Nucleus accumbens (tissue), 56 donors: ENCODE measurements around the gene CYB561A3.
A peak's percentile ranks its signal among the peaks of the same experiment; 100 is the strongest.
"Not testable (repeated sequence)": the region's sequence is repeated elsewhere in the genome, so short reads cannot be mapped to it uniquely, and the experiment has no call there.

Experiments used
- DNase-seq, 56 donors: peaks; one replicate each; lab custom pipeline; 2025; lab: John Stamatoyannopoulos, UW

CYB561A3 gene, protein sequence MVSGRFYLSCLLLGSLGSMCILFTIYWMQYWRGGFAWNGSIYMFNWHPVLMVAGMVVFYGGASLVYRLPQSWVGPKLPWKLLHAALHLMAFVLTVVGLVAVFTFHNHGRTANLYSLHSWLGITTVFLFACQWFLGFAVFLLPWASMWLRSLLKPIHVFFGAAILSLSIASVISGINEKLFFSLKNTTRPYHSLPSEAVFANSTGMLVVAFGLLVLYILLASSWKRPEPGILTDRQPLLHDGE

DNA sequence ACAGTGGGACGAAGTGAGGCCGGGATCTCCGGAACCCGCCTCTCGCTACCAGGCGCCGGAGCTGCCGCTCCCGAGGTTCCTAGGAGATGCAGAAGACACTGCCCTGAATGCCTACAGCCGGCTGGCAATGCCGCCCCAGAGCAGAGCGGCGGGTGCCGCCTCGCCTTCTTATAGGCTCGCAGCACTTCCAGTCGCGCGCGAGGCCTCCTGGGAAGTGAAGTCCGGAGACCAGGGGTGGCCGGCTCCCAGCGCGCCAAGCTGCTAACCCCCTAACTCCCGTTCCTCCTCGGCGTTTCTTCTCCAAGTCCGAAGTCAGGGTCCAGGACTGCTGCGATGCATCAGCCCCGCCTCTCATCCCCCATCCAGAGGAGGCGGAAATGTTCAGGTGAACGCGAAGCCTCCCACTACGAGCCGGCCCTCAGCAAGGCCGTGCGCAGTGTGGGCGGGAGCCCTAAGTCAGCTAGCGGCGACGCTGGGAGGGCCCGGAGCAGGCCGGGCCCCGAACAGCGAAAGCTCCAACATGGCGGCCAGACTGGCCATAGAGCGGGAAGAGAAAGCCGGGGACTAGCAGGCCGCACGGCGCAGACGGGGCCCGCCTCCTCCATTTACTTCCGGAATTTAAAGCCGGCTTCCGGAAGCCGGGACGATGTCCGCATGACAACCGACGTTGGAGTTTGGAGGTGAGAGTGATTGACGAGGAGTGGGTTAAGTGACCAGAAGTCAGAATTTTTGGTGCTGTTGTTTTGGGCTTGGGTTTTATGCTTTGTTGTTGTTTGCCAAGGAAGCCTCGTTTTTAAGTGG lies at the start of gene CYB561A3, which contains the start of gene TMEM138:
Gene CYB561A3 (minus strand): TSS at position 142 of the 801 bp plus-strand sequence. CDS start 5,169 bp downstream, outside the sequence.
Gene TMEM138 (plus strand): TSS at position 634 of the 801 bp plus-strand sequence. CDS start 2,017 bp downstream, outside the sequence.
- peak; percentile 54 to 97 (median 92) for DNase-seq

DNA sequence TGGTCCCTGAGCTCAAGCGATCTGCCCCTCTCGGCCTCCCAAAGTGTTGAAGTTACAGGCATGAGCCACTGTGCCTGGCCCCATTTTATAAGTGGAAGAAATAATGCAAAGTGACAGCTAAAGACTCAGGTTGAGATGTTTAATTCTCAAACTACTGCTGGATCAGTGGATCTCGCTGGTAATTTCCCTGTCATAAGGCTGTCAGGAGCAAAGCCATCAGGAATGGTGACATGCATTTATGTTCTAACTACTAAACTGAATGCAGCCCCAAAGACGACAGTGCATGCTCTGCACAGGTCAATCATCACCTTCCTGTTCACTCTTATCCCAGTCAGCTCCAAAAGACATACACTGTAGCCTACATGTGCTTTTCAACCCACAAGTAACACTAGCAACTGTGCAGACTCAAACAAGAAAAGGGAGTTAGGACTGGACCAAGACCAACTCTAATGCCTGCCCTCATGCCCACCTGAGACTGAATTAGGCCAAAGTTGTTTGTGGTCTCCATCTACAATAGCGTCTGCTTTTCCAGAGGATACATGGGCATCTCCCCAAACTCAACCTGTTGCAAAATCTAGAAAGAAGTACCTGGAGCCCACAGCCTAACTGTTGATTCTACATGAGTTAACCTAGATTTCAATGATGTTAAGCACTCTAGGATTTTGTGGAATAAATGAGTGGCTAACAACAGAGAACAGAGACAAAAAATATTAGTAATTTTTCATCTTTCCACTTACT lies 45.5 kb upstream of the CYB561A3 start:
- no peak for DNase-seq

DNA sequence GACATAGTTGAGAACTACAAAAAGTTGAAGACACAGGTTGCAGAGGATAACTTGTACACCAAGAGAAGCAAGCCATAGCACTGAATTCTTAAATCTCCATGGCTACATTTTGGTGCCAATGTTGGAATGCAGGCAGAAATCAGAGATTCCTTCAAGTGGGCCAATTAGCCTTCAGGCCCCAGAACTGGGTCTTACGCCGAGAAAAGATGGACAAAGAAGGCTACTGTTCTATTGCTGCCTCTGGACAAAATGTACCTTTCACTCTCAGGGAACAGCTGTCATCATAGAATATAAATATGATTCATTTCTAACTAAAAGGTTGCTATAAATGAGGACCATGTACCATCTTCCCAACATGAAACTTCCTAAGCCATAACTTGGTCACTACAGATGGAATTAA lies 44.4 kb upstream of the CYB561A3 start:
- peak in 11 of 56 donors; percentile 7 to 50 (median 23) for DNase-seq

DNA sequence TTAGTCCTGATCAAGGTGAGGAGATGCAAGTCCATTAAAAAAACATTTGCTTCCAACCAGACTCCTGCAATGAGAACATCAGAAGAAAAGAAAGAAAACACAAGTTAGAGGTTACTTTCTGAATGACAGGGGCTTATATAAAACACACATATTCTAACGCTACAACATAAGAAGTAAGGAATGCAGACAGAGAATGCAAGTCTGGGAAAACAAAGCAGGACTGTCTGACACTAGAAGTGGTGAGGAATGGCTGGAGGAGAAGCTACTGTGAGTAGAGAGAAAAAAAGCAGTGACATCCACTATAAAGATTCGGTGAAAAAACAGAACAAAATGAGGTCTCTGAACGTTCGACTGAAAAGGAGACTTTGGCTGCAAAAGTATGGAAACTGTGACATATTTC lies 43.0 kb upstream of the CYB561A3 start:
- no peak for DNase-seq

DNA sequence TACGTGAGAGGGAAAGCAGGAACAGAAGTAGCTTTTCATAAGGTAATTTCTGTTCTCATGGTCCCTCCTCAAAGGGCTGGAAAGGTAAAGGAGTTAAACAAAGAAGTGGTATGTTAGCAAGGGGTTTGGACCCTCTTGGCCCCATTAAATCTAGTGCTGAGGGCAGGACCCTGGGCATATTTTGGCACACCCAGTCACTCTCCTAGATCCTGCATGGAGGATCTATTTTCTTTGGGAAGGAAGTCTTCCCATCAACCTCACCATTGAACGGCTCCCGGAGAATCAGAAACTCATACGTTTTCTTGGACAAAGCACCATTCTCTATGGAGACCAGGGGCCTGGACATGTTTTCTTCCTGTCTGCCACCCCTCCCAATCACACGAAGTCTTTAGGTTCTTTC lies 42.4 kb upstream of the CYB561A3 start:
- DNase-seq = no peak

DNA sequence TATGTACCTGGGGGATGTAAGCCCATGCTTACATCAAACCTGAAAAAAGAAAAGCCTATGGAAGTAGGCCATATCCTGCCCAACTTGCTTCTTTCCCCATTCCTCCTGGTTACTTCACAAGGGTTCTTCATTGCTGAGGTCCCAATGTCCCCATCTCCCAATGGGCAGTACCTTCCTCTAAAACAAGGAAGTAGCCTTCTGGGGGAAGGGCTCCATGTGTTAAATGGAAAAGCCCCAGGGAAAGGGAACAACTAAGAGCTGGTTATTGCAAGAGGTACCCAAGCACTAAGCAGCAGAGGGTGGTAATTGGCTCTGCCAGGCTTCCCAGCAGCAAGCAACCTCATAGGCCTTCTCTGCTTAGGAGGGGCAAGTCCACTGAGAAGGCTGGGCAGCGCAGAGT lies 42.0 kb upstream of the CYB561A3 start:
- no peak for DNase-seq

DNA sequence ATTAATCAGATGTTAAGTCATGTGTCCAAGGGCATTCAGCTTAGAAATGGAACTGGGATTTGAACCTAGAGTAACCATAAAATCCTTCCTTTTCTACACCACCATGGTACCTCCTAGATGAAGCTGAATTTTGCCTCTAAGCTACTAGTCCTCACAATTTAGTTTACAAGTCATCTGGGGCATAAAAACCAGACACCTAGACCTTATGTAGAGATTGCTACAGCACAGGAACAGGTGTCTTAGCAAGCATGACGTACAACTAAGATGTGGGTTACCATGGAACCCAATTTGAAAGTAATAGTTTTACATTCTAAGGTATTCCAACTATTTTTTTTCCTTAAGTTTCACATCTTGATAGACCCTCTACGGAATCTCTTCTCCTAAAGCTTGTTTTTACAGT lies 39.9 kb upstream of the CYB561A3 start:
- DNase-seq = no peak

DNA sequence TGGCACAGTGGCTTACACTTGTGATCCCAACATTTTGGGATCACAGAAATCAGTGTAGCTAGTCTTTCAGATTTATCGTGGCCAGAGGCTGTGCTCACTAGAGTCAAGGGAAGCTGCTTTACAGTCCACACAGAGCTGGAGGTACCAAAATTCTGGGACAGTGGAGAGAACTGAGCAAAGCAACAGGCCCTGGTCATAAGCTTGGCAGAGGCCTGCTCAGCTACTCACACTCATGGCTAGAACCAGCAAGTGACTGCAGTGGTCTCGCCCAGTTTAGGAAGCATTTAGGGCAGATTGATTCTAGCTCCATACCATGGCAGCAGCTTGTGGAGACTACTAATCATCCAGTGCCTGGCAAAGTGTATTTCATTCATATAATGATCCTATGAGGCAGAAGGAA lies 39.5 kb upstream of the CYB561A3 start:
- no peak for DNase-seq

DNA sequence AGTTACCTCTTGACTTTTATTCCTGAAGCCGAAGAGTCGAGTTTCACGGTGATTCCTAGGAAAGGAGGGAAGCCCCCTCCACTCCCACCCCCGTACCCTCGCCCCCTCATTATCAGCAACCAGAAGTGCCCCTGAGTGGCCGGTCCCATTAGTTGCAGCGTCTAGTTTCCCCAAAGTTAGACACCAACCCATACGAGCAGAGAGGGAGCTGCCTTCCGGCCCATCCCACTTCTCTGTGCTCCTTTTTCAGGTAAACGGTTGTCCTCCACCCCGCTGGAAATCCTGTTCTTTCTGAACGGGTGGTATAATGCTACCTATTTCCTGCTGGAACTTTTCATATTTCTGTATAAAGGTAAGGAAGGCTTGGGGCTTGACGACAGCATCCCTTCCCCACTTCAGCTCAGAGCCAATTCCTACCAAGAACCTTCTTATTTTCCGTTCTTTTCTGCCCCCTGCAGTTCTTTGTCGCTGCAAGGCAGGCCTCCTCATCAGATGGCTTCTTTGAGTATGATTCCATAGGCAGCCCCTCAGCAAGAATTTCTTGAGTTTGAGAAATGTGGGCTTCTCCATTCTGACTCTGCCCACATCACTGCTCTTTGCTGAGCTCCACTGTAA lies 31.4 kb upstream of the CYB561A3 start:
- DNase-seq = peak in 10 of 56 donors; percentile 5 to 48 (median 22)

DNA sequence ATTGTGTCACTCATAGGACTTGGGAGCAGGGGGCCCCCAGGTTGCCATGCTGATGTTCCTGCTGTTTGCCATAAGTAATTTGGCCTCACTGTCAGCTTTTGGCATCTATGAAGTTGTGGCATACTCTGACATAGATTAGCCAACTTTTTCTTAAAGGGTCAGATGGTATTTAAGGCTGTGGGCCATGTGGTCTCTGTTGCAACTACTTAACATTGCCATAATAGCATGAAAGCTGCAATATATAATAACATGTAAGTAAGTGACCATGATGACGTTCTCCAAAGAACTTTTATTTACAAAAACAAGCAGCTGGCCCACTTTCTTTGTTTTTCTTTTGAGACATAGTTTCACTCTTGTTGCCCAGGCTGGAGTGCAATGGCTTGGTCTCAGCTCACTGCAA lies 28.5 kb upstream of the CYB561A3 start:
- DNase-seq = no peak

DNA sequence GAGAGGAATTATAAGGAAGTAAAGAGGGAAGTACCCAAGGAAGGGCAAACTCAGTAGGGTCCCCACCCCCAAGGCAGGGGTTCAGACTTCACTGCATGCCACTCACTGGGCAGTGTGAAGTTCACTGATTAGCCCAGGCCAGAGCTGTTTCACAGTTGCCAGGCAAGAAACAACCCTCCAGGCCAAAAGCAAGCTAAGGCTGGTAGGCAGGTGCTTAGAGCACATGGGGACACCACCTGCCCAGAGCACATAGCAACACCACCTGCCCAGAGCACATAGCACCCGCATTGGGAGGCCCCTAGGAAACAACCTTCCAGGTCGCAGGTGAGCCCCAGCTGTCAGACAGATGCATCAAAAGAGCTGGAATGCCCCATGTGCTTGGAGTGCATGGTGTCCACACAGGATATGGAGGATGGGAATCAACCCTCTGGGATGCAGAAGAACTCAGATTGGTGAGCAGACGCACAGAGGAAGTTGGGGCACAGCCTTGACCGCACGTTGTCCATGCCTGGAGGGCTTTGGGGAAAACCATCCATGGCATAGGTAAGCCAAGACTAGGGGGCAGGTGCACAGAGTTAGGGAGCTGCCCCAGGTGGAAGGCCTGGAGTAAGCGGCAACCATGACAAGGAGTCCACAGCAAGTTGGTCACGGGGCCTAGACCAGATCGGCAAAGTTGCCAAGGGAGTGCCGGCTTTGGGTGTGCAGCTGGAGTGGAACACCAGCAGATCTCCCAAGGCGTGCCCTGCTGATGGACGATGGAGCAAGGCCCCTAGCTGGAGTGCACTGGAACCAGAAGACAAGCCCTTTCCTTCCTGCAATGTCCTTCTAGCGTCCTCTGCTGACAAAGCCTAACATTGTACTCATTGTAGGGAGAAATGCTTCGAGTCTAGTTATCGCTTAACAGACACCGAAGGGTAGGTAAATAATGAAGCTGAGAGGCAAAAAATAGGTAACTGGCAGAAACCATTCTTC lies 22.9 kb upstream of the CYB561A3 start:
- no peak for DNase-seq

DNA sequence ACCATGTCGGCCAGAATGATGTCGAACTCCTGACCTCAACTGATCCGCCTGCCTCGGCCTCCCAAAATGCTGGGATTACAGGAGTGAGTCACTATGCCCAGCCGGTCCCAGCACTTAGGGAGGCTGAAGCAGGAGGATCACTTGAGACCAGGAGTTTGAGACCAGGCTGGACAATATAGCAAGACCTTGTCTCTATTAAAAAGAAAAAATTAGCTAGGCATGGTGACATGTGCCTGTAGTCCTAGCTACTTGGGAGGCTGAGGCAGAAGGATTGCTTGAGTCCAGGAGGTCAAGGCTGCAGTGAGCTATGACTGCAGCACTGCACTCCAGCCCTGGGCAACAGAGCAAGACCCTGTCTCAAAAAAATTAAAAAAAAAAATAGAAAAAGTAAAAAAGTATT lies 22.2 kb upstream of the CYB561A3 start:
- not testable (repeated sequence) for DNase-seq

DNA sequence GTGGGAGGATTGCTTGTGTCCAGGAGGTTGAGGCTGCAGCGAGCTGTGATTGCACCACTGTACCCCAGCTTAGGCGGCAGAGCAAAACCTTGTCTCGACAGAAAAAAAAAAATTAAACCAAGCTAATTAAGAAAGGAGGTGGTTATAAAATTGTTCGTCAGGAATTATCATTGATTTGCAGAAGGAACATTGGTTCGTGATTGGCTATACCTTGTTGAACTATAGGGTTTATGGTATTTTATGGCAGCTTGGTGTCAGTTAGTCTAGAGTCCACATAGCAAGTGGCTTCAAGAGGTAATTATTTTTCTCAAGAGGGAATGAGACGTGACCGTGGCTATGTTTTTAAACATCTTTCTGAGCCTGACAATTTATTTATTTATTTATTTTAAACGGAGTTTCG lies 19.2 kb upstream of the CYB561A3 start:
- DNase-seq = no peak

DNA sequence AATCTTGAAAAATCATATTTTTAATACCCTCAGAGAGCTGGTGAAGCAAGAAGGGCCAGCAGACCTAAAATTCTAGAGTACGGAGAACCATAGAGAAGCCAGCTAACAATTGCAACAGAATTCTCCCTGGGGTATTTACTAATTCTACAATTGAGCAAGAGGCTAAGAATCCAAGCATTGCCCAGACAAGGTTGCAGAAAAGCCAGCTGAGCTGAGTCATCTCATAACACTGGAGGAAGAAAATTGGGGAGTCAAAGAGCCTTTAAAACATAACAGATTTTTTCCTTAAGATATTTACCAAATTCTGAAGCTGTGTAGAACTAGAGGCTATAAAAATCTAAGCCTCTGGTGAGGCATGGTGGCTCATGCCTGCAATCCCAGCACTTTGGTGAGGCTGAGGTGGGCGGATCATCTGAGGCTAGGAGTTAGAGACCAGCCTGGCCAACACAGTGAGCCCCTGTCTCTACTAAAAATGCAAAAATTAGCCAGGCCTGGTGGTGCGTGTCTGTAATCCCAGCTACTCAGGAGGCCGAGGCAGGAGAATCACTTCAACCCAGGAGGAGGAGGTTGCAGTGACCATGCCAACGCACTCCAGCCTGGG lies 17.1 kb upstream of the CYB561A3 start:
- no peak for DNase-seq

DNA sequence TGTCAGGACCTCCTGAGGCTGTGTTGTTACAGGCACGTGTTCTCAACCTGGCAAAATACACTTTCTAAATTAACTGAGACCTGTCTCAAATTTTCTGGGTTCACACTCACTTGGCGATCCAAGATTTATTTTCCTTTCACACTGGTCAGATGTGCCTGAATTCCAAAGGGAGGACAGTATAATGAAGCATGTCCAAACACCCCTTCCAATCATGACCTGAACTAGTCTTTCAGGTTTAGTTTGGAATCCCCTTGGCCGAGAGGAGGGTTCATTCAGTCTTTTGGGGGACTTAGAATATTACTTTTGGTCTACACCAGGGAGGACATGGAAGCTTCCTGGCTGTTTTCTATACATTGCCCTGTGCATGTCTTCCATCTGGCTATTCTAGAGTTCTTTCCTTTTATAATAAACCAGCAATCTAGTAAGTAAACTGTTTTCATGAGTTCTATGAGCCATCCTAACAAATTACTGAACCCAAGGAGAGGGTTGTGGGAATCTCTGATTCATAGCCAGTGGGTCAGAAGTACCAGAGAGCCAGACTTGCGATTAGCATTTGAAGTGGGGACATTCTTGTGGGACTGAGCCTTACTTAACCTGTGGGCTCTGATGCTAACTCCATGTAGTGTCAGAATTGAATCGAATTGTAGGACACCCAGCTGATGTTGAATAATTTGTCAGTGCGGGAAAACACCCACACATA lies 15.9 kb upstream of the CYB561A3 start:
- no peak for DNase-seq

DNA sequence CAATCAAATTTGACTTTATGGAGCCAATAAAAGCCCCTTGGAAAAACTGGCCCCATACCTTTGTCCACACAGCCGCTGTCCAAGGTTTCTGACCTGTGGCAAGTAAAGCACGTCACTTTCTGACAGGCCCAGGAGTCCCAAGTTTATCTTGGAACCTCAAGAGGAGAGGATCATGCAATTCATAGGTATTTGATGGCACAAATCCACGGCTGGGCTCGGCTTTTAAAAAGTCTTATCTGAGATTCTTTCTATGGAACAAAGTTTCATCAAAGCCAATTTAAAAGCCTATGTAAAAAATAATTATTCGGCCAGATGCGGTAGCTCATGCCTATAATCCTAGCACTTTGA lies 14.1 kb upstream of the CYB561A3 start:
- DNase-seq = no peak

DNA sequence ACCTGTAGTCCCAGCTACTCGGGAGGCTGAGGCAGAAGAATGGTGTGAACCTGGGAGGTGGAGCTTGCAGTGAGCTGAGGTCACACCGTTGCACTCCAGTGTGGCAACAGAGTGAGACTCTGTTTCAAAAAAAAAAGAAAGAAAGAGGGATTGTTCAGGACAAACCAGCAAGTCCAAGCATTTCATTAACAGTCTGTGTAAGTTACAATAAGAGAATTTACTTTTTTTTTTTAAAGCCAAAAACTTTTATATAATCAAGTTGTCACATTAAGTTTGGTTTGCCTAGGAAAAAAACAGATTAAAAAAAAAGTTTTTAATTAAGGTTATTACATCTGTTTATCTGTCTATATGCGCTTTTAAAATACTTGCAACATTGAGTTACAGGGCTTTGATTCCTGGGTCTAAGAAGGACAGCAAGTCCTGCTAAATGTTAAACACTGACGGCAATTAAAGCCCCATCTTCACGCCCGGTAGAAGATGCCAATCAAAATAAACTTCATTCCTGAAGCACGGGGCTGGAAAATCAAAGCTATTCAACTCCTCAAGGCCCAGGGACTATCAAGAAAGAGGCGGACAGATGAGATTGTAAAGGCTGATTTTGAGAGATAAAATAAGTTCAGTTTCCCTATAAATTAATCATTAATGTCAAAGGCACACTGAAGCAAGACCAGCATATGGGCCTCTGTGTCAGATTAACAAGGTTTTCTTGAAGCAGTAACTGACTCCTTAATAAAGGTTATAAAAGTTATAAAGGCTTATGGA lies 11.2 kb upstream of the CYB561A3 start:
- no peak for DNase-seq
